A549 treated with dexamethasone at 1 μM for 4 hours (cell line): Measurements from ENCODE around the gene BRF1. TPM values are rescaled to one million over a fixed set of nuclear protein-coding genes. Genes with fewer than 3 reads are reported as not detected.

Experiments
- total RNA-seq: library from RNA; stranded (reverse); fragments of 200-300 nt; extraction: Qiagen RNA extraction; gene quantifications from 5 replicates; pipeline ENCODE4 v1.2.3, GENCODE V29; 2022

BRF1 gene
- 23.7 to 28.3 TPM (median 28.0 TPM) in 5 replicates for total RNA-seq

GRCh38 chr14:105300542-105301102, at the start of gene BRF1:
TSS of gene BRF1 (minus strand) at chr14:105301001. CDS start at chr14:105300629, 372 bp downstream.

GRCh38 chr14:105314287-105315200, 13.7 kb upstream of the BRF1 start, which contains the start of gene PACS2:
TSS of gene PACS2 (plus strand) at chr14:105314748. CDS start at chr14:105314919, 171 bp downstream.

GRCh38 chr14:105248368-105249181, 52.2 kb downstream of the BRF1 start, which contains the start of gene BTBD6:
TSS of gene BTBD6 (plus strand) at chr14:105248533. CDS start at chr14:105248712, 179 bp downstream.

GRCh38 chr14:105180592-105181548, 119.9 kb downstream of the BRF1 start, which contains the start of gene NUDT14:
TSS of gene NUDT14 (minus strand) at chr14:105181312. CDS start at chr14:105181209, 103 bp downstream.

GRCh38 chr14:105168496-105168978, 132.3 kb downstream of the BRF1 start, which contains the start of gene JAG2:
TSS of gene JAG2 (minus strand) at chr14:105168776. CDS start at chr14:105168420, 356 bp downstream.

Other genes starting within 250 kb of the BRF1 start
- 0.32 to 0.86 TPM (median 0.54 TPM) in 5 replicates for gene GPR132, start 235.6 kb downstream of the BRF1 start, total RNA-seq
- gene JAG2, start 132.2 kb downstream of the BRF1 start, total RNA-seq, result 13.3 to 26.5 TPM (median 24.7 TPM) in 5 replicates
- 21.1 to 42.9 TPM (median 37.1 TPM) in 5 replicates for gene NUDT14, start 119.7 kb downstream of the BRF1 start, total RNA-seq
- gene BTBD6, start 52.5 kb downstream of the BRF1 start, total RNA-seq, result 30.4 to 43.6 TPM (median 38.9 TPM) in 5 replicates
- 17.9 to 31.2 TPM (median 26.3 TPM) in 5 replicates for gene PACS2, start 13.7 kb upstream of the BRF1 start, total RNA-seq
- 0.06 to 0.48 TPM (median 0.22 TPM) in 5 replicates for gene TEX22, start 97.5 kb upstream of the BRF1 start, total RNA-seq
- 38.8 to 82.7 TPM (median 73.4 TPM) in 5 replicates for gene MTA1, start 118.8 kb upstream of the BRF1 start, total RNA-seq
- 111 to 207 TPM (median 191 TPM) in 5 replicates for gene CRIP2, start 173.8 kb upstream of the BRF1 start, total RNA-seq
- gene CRIP1, start 185.9 kb upstream of the BRF1 start, total RNA-seq, result 1,663 to 1,896 TPM (median 1,802 TPM) in 5 replicates
- 26.7 to 41.7 TPM (median 37.6 TPM) in 5 replicates for gene TEDC1, start 190.2 kb upstream of the BRF1 start, total RNA-seq
- 3.1 to 7.9 TPM (median 6.3 TPM) in 5 replicates for gene TMEM121, start 225.6 kb upstream of the BRF1 start, total RNA-seq